DMS53 (cell line): ENCODE measurements around the gene ZNRD2.

ENCODE experiments used
- DNase-seq: peaks from one replicate; lab custom pipeline; 2025; lab: John Stamatoyannopoulos, UW

ZNRD2 gene

DNA sequence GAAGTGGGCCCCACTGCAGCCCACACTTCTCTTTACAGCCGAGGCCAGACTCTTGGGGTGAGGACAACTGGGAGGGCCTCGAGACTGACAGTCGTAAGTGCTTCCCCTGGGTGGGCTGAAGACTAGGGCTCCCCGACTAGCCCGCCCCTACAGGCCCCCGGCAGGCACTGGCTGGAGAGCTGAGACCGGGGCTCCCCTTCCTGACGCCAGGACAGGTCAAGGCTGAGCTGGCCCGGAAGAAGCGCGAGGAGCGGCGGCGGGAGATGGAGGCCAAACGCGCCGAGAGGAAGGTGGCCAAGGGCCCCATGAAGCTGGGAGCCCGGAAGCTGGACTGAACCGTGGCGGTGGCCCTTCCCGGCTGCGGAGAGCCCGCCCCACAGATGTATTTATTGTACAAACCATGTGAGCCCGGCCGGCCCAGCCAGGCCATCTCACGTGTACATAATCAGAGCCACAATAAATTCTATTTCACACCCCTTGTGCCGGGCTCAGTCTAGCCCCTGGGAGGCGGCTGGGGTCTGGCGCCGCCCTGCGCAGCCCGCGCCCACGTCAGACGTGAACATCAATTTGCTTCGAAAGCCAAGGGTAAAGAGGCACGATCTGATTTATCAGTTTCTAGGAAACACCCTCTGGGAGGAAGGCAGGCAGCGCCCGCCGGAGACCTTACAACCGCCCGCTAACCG is 31.9 kb upstream of the ZNRD2 start:
- DNase-seq, result no peak

DNA sequence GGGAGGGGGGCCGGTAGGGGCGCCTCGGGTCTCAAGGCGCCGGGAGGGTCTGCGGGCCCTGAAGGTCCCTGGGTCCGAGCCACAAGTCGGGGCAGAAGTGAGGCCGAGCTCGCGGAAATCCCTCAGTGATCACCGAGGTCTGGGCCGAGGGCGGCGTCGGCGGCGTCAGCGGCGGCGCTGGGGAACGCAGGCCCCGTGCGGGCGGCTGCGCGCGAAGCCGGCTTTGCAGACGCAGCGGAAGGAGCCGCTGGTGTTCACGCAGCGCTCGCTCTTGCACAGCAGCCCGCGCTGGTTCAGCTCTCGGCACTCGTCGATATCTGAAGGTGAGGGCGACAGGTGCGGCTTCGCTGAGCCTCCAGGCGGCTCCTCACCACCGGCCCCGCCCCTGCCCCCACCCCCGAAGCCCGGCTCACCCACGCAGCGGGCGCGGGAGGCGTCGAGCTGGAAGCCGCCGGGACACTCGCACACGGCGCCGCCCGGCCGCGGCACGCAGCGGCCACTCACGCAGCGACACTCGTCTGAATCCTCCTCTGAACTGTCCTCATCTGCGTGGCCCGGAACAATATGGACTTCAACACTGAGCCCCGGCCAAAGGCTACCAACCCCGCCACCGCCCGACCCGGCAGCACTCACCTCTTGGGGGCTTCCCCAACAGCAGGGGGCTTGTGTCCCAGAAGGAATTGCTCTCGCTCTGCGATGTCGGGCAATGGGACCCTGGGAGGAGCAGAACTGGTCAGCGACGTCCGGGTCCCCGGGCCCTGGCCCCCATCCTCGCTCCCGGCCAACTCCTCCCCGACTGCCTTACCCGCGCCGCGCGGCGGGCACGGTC is 31.1 kb upstream of the ZNRD2 start:
- DNase-seq, result no peak

DNA sequence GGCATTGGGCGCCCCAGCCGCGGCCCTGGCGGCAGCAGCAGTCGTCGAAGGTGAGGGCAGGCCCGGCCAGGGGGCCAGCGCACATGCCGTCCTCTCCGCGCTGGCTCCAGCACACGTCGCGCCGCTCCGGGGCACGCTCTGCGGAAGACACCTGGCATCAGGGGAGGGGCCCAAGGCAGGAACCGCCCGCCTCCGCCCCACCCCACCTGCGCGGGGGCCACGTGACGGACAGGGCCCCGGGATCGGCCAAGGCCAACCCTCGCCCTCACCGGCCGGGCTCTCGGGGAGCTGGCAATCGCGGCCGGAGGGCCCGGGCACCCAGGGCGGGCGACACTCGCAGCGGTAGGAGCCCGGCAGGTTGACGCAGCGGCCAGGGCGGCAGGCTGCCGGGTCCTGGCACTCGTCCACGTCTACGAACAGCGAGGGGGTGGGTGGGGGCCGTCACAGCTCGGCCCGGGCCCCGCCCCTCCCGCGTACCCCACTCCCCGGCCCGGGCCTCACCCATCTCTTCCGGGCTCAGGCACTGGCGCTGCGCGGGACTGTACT is 30.5 kb upstream of the ZNRD2 start:
- peak; percentile 91 for DNase-seq

DNA sequence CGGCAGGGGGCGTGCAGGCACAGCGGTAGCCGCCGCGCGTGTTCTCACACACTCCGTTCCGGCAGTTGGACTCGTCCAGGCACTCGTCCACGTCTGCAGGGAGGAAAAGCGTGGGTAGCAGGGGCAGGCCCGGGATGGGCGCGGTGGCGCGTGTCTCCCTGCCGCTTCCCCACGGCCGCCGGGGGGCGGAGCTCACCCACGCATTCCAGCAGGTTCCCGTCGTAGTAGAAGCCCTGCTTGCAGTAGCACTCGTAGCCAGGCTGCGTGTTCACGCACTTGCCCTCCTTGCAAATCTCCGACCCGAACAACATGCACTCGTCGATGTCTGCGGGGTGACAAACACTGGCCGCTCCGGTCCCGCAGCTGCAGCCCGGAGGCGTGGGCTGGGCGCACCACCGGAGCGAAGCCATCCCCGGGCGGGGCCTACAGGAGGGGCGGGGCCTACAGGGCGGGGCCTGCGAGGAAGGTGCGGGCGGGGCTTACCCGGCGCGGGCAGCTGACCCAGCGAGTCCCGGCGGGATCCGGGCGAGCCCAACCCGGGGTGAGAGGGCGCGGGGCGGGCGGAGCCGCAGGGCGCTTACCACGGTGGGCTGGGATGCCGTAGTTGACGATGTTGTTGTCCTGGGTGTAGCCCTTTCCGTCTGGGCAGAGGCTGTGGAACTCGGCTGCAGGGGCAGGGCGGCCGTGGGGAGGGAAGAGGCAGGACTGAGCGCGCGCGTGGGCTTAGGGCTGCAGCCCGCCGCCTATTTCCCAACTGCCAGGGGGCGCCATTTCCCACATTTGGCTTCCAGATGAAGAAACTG is 29.8 kb upstream of the ZNRD2 start:
- peak; percentile 95 for DNase-seq

DNA sequence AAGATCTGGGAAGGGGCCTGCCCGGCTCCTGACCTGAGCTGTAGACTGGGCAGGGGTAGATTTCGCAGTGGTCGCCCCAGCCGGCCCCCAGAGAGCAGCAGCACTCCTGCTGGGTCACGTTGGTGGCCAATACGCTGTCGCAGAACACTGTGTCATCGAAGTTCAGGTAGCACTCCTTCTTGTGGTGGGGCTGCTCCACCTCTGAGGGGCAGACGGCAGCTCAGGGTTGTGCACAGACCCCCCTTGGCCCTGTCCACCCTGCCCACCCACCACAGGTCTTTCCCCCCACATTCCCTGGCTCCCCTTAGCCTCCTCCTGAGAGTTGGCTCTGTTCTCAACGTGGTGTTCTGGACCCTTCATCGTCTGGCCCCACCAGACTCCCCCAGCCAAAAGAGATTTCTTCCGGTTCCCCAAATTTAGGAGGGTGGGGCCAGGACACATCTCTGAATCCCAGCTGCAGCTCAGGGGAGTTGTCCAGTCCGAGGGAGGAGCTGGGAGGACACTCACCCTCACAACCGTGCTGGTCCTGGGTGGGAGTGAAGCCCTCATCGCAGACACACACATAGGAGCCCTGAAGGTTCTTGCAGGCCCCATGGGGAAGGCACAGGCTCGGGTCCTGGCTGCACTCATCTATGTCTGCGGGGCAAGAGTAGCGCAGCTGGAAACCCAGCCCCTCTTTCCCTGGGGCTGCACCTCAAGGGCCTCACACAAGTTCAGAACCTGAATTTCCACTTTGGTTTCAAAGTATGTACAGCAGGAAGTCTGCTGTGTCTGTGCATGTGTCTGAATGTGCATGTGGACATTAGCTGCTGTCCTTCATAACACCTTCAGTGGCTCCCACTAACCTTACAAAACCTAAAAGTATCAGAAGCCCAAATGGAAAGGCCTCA is 28.9 kb upstream of the ZNRD2 start:
- peak; percentile 89 for DNase-seq

DNA sequence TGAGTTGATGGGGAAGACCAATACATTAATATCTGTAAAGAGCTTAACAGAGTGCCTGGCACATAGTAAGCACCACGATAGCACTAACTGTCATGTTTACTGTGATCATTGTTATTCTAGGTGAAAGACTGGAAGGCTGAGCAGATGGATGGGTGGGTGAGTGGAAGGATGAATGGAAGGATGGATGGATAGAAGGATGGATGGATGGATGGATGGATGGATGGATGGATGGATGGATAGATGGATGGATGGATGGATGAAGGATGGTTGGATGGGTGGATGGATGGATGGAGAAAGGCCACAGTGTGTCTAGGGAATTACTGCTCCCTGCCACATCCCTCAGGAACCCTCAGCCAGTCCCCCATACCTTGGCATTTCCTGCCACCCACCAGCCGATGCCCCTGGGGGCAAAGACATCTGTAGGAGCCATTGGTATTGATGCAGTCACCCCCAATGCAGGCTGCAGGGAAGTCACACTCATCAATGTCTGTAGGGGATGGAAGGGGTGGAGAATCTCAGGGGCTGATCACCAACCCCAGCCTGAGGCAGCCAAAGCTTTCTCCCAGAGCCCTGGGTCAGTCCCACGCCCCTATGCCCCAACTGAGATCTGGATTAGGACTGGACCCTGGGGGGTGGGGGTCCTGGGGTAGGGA is 27.4 kb upstream of the ZNRD2 start:
- no peak for DNase-seq

DNA sequence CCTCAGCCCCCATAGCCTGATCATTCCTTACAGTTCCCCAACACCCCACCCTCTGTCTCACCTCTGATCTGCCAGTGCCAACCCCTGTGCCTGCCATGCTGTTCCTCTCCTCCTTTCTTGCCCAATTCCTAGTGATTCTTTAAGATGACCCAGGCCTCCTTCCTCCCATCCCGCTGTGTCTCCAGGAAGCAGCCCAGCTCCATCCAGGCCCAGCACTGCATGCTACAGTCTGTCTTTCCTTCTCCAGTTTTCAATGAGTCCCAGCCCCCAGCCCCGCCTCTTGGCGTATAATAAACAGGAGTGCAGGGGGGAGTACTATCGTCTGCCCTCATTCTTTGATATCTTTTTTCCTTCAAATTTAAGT is 24.4 kb upstream of the ZNRD2 start:
- peak; percentile 64 for DNase-seq

DNA sequence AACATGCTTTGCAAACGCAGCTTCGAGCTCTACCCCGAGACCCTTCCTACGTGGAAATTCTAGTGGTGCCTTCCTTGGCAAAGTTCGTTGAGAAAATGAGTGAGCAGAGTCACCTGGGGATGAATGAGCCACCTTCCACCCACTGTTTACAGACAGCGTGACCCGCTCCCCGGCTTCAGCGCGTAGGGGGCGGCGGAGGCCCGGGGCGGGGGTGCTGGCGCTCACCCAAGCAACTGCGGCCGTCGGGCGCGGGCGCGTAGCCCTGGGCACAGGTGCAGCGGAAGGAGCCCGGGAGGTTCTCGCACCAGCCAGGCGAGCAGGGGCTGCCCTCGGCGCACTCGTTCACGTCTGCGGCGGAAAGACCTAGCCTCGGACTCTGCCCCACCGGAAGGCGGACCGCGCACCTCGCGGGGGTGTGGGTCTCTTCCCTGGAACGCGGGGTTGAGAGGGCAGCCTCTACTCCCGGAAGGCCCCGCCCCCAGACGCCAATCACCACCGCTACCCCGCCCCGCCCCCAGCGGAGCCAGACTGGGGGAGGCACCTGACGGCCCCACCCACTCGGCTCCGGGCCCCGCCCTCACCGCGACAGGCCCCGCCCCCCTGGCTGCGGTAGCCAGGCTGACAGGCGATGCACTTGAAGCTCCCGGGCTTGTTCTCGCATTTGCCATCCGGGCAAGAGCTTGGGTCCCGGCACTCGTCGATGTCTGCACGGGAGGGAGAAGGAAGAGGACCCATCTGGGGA is 23.9 kb upstream of the ZNRD2 start:
- peak; percentile 96 for DNase-seq

DNA sequence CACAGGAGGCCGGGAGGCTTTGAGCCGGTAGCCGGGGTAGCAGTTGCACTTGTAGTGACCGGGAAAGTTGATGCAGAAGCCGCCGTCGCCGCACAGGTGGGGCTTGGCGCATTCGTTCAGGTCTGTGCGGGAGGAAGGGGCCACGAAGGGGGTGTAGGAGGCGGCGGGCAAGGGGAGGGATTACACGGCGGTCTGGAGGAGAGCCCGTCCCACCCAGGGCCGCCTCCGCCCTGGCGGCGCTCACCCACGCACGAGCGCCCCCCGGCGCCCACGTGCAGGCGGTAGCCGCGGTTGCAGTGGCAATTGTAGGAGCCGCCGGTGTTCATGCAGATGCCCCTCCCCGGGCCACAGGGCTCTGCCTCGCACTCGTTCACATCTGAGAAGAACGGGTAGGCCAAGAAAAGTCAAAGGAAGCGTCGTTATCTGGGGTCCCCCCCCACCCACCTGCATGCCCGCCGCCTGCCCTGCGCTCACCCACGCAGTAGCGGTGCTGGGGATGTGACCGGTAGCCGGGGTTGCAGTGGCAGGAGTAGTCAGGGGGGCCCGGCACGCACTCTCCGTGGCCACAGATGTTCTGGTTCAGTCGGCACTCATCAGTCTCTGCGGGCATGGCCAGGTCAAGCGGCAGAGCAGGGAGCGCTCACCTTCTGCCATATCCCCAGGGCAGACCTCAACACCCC is 22.7 kb upstream of the ZNRD2 start:
- DNase-seq, result no peak

DNA sequence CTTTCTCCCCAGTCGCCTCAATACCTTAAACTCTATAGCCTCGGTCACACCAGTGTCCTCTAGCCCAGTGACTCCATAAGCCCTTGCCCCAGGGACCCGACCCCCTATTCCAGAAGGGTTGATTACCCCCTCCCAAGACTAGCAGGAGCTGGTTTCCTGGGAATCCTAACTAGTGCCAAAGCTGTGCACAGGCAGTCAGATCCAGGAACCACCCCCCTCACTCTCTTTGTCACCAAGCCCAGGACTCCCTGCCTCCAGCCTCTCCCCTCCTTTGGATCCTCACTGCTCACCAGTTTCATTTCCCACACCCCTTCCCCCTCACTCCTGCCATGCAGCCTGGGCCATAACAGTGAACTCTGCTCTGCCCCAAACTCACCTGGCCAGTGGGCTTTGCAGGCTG is 21.9 kb upstream of the ZNRD2 start:
- no peak for DNase-seq

DNA sequence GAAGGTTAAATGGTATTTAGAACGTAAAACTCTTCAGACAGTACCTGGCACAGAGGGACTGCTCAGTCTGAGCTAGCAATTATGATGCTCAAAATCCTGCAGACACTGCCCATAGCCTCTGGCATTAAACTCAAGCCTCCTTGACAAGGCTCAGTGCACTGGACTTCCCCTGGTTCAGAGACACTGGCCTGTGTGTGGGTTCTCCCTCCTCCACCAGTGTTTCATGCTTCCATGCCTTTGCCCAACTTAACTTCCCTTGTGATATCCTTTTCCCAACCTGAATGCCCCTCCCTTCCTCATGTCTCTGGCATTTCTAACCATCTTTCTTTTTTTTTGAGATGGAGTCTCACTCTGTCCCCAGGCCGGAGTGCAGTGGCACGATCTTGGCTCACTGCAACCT is 21.2 kb upstream of the ZNRD2 start:
- no peak for DNase-seq

DNA sequence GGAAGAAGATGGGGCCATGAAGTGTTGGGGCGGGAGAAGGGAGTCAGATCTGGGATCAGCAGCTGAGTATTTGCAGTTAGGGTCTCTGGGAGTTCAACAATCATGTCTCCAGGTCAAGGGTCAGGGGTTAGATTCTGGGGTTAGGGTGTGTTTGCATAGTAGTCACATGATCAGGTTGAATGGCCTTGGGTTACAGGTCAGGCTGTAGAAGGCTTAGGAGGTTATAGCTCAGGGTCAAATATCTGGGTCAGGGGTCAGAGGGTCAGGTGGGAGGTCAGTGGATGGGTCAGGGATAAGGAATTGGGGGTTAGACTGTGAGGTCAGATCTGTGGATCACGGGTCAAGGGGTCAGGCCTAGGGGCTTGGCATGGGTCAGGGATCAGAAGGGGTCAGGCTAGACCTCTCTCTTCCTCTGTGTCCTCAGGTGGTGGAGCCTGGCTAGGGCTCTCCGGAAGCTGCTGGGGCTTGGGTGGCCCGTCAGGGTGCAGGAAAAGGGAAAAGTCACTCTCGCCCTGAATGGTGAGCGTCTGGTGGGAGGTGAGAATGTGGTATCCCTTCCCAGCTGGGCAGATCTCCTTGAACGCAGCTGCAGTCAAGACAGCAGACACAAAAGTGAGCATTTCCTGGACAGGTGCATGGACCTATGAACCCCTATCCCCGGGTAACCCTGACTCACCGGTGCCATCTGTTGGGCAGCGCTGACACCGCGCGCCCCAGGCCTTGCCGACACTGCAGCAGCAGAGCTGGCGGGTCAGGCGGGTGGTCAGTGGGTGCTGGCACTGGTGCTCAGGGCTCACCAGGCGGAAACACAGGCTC is 18.5 kb upstream of the ZNRD2 start:
- peak; percentile 98 for DNase-seq

DNA sequence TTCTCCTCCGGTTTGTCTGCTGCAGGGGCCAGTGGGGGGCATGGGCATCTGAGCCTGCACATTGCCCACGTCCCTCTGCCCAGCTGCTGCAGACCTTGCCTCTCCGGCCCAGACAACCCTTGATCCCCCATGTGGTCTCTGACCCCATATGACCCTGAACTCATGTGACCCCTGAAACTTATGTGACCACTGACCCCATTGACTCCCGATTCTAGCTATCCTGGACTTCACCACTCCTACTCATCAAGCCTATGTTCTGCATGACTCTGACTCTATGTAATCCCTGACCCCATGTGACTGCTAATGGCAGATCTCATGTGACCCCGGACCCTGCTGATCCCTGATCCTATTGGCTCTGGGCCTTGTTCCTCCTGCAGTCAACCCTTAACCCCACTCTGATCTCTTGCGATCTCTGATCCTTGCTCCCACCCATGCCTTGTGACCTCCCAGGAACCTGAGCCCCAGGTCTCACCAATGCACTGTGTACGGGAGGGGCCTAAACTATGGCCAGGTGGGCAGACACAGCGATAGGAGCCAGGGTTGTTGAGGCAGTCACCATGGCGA is 17.8 kb upstream of the ZNRD2 start:
- peak; percentile 73 for DNase-seq

DNA sequence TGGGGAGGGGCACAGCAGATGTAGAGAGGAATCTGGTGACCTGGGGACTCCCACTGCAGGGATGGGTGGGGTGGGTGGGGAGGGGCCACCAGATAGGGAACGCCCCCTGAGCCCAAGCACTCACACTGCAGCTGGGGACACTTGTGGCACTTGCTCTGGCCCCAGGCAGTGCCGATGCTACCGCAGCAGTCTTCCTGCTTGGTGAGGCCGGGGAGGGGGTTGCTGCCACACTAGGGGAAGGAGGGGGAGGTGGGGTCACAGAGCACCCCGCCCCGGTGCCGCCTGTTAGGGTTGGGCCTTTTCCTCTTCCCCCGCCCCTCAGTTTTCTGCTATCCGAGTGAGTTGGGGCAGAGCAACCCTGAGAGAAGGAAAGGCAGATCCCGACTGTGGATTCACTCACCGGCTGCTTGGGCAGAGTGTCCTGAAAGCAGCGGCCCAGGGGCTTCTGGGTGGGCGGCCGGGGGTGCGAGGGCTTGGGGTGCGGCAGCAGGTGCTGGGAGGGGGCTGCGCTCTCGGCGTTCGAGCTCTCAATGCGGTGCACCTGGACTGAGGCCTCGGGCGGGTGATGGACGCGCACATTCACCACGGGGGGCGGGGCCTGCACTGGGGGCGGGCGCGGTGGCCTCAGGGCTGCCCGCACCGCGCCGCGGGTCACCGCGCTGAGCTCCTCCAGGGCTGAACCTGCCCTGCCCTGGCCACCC is 16.8 kb upstream of the ZNRD2 start:
- DNase-seq, result peak; percentile 83

DNA sequence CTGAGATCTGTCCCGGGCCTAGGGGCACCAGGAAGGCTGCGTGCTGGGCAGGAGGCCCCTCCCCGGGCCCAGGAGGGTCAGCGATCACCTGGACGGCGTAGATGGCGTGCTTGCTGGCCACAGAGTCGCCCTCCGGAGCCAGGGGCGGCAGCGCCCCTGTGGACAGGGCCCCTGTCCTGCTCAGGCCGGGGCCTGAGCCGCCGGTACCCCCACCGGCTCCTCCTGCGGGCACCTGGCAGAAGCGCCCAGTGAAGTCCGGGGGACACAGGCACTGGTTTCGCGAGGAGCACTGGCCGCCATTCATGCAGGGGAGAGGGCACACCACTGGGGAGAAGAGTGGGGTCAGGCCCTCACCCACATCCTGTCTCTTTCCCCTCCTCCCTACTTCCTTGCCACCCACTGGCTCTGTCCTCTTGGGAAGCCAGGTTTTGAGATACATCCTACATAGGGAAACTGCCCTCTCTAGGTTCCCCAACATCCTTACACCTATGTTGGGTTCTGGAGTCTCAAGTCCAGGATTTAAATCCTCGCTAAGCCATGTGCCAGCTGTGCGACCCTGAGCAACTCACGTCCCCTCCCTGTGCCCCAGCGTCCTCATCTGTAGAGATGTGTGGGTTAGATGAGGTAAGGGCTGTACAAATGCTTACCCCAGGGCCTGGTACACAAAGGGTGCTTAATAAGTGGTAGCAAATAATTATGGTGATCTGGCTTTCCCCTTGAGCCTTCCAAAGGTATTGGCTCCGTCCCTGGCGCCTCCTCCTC is 16.0 kb upstream of the ZNRD2 start:
- no peak for DNase-seq

DNA sequence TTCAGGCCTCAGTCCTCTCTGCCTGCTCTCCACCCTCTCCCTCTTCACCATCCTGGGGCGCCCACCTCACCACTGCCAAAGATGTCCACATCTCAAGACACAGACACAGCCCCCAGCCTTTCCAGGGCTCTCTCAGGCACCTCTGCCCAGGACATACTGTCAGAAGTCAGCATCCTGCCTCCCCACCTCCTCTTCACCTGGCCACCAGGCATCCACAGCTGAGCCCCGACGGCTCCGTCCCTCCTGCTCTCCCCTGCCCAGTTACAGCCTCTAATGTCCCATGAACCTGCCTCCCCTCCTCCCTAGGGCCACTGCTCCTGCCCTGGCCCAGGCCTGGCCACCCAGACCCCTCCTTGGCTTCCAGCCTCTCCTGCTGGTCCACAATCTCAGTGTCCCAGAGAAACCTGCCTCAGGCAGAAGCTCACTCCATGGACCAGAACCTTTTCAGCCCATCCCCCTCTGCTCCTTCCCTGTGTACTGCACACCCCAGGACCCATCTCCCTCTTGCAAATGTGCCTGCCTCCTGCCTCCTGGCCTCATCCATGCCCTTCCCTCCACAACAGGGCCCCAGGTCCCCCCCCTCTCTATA is 15.3 kb upstream of the ZNRD2 start:
- DNase-seq, result no peak
